ENCODE measurements around the gene MCM10.

Gene MCM10

DNA sequence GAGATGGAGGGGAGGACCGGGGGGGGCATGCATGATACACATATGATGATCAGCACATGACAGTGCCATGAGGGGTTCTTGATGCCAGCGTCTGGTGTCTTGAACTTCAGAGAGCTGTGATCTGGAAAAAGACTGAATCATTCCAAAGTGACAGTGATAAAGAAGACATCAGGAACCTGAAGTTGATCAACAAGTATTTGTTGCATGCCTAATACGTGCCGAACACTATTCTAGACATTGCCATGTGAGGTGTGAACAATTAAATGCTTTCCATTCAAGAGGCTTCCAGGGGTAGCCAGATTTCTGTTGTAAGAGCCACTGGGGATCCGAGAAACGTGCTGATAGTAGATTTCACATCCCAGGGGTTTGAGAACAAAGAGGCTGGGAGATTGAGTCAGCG, 6.2 kb downstream of the MCM10 start:
- no peak for FAIRE-seq

DNA sequence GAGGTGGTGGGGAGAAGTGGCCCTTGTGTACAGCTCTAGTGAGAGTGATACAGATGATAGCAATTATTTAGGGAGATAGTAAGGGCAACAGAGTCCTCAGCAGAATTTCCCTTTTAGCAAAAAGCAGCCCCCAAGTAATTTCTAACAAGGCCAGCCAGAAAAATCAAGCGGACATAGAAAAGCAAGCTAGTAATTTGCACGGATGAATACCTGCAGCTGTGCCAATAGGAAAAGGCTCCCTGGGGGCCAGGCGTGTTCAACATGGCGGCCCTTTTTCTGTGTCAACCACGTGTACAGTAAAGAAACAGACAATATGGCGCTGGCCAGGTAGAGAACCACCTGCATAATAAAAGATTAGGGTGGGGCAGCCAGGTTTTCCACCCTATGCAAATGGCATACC, 7.4 kb downstream of the MCM10 start:
- no peak for FAIRE-seq

DNA sequence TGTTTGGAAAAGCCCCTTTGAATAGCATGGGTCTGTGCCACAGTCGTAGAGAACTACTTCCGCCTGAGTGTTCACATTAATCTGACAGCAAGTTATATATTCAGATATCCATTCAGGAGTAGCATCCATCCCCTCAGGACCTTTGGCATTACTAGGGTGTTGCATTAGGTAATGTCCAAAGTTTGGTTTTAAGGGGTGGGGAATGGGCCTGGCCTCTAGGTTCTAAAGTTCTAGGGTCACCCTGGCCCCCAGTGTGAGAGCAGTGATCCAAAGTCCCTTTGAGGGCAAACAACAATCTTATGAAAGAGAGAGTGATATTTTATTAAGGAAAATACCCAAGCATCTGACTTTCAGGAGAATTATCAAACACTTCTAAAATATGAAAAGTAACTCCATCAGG, 12.3 kb downstream of the MCM10 start:
- no peak for FAIRE-seq

DNA sequence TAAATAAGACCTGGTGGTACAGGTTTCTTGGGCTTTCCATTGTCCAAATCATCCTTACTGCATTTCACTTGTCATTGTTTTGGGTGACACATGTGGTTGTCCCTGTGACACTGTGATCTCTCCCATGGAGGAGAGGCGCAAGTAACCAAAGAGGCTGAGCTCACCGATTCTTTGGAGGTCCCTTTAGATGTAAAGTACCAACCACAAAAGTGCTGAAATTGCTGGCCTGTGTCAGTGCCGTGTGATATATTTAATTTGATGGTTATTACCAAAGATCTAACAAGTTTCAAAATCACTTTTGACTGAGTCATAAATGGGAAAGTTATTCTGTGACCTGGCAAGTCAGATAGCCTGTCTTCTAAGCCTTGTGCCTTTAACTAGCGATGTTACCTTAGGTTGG, 19.4 kb downstream of the MCM10 start:
- FAIRE-seq: no peak

DNA sequence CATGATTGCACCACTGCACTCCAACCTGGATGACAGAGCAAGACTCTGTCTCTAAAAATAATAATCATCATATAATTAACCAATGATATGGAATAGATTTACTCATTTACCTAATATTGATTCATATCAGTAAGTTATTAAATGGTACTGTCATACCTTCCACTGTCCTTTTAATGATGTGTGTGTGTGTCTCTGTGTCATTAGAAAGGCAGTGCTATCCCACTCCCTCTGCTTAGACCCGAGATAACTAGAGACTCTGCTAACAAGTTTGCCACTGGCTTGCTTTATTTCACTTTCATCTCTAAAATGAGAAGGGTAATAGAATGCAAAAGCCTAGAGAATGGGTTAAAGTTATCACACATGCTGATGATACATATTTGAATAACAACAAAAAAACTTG, 21.1 kb downstream of the MCM10 start:
- FAIRE-seq: no peak

DNA sequence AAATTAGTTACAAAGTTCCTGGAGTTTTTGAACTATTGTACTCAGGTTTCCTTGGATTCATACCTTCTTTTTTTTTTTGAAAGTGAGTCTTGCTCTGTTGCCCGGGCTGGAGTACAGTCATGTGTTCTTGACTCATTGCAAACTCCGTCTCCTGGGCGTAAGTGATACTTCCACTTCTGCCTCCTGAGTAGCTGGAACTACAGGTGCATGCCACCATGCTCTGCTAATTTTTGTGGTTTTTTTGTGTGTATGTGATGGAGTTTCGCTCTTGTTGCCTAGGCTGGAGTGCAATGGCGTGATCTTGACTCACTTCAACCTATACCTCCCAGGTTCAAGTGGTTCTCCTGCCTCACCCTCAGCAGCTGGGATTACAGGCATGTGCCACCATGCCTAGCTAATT, 22.3 kb downstream of the MCM10 start:
- no peak for FAIRE-seq

DNA sequence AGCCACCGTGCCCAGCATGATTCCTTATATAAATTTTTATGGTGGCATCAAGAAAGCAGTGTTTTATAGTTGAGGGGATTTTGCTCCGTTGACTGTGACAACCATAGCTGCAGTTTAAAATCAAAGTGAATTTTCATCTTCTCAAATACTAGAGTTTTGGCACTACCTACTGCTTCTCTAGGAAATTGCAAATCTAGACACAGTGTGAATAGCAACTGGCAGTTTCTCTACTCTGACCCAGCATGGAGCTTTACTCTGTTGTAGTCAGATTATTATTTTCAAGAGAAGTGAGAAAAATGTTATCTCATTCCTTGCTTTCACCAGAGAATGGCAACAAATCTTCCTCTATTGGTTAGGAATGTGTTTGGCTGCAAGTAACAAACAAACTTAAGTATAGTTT, 22.9 kb downstream of the MCM10 start:
- FAIRE-seq: no peak

DNA sequence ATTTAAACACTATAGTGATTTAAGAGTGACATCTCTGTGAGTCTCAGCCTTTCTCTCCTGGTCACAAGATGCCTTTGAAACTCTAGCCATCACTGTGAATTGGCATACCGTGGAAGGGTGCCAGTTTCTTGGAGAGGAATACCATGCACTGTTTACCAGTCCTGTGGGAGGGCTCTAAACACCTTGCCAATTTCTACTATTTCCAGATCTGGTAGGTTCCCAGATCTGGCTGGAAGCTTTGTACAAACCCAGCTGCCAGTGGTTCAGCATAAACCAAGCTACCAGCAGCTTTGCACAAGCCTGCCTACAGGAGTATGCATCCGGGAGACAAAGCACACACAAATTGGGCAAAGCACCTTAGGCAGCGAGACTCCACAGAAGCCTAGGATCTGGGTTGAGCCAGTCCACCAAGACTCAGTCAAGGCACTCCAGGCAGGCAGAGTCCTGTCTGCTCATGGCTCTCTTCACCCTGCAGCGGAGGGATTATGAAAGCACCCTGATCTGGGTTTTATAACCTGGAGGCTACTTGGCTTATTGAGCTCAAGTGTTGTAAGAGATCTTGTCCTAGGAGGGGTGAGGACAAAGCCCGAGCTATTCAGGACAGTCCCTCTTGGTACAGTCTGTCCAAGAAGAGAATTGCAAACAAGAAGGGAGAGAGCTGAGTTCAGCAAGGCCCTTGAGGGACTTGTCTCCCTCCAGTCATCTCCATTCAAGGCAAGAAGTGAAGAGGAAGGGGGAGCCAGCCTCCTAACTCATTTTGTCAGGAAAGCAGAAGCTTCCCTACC, 23.6 kb downstream of the MCM10 start:
- no peak for FAIRE-seq

DNA sequence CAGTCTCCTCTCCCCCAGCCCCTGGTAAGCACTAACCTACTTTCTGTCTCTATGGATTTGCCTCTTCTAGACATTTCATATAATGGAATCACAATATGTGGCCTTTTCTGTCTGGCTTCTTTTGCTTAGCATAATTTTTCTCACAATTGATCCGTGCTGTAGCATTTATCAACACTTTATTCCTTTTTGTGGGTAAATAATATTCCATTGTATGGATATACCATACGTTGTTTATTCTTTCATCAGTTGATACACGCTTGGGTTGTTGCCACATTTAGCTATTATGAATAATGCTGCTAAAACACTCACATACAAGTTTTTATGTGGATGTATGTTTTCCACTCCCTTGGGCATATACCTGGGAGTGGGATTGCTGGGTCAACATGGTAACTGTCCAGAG, 25.8 kb downstream of the MCM10 start:
- FAIRE-seq: no peak

DNA sequence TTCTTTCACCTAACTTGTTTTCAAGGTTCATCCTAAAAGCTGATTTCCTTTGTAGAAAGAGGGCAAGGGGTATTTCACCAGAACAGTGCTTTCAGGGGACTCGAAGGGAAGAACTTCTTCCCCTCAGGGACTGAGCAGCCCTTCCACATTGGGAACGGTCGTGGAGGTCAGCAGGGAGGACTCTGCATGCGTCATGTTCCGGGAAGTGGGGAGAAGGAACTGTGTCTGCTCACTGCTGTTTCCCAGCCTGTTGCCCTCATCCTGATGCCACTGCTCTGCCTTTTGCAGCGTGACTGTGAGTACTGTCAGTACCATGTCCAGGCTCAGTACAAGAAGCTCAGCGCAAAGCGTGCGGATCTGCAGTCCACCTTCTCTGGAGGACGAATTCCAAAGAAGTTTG, 27.2 kb downstream of the MCM10 start:
- FAIRE-seq: no peak

DNA sequence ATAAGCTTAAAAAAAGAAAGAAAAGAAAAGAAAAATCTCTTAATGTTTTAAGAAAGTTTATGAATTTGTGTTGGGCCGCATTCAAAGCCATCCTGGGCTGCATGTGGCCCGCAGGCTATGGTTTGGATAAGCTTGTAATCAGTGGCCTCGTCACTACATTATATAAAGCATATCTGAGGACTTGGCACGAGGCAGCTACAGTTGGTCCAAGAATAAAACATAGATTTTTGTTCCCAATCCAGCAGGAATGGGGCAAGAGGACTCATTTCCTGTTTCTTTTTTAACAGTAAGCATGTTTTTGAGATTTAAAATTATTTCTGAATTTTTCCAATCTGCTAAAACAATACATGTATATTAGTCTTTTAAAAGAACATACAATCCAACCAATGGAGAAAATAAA, 28.6 kb downstream of the MCM10 start:
- FAIRE-seq: no peak

DNA sequence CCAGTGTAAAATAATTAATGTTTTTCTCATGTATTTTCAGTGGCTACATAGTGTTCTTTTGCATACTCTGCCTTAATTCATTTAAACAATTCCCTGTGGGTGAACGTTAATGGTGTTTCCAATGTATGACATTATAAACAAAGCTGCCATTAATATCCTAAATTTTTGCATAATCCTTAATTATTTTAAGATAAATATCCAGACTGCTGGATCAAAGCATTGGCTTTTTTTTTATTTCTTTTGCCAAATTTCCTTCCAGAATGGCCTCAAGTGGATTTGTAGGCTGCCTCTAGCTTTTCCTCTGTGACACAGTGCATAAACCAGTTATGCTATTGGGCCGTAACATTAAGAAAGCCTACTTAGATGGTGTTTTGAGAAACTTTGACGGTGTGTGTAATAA, 29.5 kb downstream of the MCM10 start:
- FAIRE-seq: no peak

DNA sequence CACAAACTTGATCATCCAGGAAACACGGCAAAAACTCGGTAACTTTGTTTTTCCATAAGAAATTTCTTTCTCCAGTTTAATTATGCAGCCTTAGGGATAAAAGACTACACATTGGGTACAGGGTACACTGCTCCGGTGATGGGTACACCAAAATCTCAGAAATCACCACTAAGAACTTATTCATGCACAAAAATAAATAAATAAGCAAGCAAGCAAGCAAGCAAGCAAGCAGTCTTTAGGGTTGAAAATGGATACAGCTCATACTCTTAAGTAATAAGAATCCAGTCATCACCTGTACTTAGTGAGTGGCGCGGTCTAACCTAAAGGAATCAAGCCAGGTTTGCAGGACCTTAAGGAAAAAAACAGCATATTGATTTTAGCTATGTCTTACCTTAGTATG, 30.0 kb downstream of the MCM10 start:
- no peak for FAIRE-seq

DNA sequence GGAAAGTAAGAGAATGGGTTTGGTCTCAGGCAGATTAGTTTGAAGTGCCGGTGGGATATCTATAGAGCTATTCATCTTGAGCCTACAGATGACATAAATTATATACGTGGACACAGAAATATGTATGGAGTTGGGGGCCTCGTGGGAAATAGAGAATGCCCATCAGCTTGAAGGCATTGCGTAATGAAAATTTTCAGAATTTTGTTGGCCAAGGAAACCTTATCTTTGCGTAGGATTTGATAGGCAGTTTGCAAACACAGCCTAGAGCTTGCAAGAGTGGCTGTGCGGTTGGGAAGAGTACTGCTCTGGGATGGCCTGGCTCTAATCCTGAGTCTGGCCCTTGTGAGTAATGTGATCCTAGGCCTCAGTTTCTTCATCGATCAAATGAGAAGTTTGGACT, 32.3 kb downstream of the MCM10 start:
- FAIRE-seq: no peak

DNA sequence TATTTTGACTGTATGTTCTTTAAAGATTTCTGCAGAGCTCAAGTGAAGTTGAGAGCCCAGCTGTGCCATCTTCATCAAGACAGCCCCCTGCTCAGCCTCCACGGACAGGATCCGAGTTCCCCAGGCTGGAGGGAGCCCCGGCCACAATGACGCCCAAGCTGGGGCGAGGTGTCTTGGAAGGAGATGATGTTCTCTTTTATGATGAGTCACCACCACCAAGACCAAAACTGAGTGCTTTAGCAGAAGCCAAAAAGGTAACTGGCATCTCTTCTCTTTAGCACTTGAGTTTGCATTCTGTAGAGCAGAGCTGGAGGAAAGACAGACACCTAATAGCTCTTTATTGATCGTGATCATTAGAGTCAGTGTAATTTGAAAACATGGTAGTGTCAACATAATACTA, 33.7 kb downstream of the MCM10 start:
- no peak for FAIRE-seq

DNA sequence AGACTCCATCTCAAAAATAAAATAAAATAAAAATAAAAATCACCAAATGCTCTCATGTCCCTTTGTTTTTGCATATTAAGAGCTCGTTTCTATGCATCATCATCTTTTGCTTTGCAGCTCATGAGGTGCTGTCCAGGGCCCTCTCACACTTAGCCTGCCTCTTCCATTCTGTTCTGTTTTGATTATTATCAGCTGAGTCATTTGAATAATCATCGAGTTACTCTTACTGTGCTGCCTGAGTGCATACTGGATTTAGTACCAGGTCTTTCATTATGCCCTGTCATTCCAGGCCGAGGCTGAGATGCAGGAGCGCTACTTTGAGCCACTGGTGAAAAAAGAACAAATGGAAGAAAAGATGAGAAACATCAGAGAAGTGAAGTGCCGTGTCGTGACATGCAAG, 39.8 kb downstream of the MCM10 start:
- no peak for FAIRE-seq

DNA sequence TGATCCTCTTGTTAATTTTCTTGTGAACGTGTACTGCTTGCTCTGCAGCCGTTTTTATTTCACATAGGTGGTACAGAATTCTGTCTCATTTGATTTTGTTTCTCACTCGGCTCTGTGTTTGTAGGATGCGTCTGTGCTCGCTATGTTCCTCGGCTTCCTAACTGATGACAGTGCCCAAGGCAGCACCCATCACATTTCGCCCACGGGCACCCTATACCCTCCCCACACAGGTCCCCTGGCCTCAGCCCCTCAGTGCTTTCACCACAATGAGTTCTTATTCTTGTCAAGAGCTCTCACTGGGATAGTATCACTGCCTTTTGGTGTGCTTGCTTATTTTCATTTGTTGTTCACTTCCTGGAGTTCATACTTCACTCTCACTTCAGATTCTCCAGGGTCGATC, 44.7 kb downstream of the MCM10 start:
- FAIRE-seq: no peak

DNA sequence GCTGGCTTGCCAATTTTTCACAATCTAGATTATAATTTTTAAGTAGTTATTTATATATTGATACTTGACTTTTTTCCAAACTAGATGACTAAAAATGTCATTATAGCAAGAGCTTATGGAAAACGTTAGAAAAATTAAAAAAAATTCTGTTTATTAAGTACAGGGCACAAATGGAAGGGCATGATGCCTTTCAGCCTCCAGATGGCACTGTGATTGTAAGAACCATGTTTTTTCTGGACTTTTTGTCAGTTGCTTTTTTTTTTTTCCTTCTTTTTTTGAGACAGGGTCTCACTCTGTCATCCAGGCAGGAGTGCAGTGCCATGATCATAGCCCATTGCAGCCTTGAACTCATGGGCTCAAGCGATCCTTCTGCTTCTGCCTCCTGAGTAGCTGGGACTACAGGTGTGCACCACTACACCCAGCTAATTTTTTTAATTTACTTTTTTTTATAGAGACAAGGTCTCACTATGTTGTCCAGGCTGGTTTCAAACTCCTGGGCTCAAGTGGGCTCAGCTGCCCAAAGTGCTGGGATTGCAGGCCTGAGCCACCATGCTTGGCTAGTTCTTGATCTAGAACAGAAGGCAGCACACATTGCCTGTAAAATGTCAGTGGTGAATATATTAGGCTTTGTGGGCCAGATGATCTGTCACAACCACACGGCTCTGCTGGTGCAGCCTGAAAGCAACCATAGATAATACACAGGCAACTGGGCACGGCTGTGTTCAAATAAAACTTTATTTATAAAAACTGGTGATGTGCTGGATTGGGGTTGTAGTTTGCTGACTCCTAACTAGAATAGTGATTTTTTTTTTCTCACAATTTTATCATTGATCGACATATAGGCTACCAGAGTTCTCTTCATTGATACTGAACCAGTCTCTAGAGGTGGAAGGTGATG, 45.4 kb downstream of the MCM10 start:
- peak; percentile 61 for FAIRE-seq

DNA sequence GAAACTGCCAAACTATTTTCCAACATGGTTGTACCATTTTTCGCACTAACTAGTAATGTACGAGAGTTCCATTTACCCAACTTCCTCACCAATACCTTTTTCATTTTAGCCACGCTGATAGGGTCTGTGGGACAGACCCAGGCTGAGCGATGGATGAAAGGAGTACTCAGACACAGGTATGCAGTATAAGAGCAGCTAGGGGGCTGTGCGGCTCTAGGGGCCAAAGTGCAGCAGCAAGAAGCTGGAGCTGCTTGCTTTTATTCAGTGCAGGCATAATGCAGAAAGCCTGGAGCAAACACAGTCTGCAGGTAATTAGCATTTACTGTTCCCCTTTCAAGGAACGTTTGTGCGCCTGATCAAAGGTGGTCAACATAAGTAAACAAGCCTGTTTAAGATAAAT, 51.8 kb downstream of the MCM10 start:
- no peak for FAIRE-seq

DNA sequence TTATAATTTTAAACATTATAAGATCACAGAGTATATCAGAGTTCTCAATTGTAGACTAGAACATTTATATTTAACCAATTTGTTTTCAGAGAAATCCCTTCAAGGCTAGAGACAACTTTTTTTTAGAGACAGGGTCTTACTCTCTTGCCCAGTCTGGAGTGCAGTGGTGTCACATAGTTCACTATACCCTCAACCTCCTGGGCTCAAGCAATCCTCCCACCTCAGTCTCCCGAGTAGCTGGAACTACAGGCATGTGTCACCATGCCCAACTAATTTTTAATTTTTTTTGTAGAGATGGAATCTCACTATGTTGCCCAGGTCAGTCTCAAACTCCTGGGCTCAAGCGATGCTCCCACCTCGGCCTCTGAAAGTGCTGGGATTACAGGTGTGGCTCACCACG, 57.5 kb downstream of the MCM10 start:
- no peak for FAIRE-seq

DNA sequence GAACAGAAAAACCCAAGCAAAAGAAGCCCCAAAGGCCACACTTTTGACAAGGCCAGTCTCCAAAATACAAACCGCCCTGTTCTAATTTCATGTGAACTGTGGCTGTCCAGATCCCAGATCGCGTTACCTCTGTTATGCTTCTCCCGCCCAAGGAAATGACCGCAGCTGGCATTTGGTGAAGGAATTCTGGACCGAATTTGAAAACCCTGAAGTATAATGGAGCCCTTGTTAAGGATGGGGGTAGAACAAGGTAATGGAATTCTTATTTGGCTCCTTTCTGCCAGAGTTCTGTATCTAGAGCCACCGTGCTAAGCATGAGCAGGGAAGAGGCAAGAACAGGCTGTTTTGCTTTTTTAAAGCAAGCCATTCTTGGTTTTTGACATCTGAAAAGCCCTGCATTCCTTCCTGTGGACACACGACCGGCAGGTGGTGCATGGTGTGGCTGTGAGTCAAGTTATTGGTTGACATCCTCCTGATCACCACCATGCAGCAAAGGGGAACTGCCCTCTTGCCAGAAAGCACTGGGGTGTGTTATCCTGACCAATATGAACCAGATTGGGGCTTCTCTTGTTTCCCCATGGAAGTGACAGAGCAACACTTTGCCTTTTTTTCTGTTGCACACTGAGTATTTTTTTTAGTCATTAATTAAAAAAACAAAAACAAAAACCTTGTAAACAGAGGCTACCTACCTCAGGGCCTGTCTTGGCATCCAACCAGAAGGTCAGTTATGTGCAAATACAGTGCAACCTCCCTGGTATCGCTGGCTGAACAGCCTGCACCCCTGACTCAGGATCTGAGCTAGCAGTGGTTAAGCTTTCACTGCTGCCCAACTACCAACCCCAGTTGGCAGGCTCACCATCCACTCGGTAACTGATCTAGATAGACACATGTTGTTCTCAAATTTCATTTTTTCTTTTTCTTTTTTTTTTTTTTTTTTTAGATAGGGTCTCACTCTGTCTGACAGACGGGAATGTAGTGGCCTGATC, 58.6 kb downstream of the MCM10 start:
- no peak for FAIRE-seq

DNA sequence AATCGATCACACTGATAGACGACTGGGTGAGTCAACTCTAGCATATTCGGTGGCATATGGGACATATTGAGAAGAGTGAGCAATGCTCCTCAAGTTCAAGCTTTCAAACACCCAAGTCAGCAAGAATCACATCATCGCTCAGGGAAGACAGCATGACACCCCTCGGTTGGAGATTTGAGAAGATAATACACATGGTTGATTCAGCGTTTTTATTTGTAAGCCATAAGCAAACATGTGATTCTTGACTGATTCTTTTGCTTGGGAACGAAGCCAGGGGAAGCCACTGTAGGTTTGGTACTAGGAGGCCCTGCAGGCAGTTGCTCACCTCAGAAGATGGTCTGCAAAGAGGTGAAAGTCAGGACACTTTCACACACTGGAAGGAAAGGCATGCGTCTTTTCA, 60.2 kb downstream of the MCM10 start:
- no peak for FAIRE-seq

DNA sequence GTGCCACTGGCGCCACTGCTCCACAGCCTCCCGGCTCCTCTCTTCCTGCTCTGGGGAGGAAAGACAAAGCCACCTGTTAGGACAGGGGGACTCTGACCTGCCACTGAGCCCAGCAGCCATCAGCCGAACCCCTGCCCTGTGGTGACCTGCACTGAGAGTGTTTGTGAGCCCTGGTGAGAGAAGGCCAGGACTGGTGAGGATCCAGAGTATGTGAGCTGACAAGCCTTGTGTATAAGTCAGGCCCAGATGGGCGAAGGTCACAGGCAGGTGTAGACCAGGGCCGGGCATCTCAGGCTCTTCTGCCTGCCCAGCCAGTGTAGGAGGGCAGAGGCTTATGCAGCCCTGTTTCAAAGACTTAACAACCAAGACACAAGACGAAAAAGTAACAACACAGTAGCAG, 60.8 kb downstream of the MCM10 start:
- FAIRE-seq: no peak
